ENCODE results near the gene FAM76B.
"Not testable (repeated sequence)": the region's sequence is repeated elsewhere in the genome, so short reads cannot be mapped to it uniquely, and the experiment has no call there.

Gene FAM76B

GRCh38 chr11:95789506-95790122 is at the start of gene FAM76B:
Gene FAM76B (minus strand): TSS chr11:95789782. CDS start chr11:95789478, 304 bp downstream.
- Histone ChIP-seq H3K4me1 (ENCODE audit: insufficient read depth, low read length) (peaks cover 22% of the 10 kb centered on the region), H3K36me3 (ENCODE audit: insufficient read depth, low read length) (peaks cover 30% of the 10 kb centered on the region), H3K9me3 (ENCODE audit: low read length) (no peaks in the 10 kb centered on the region), H3K4me3 (ENCODE audit: low read length) (peak within 1 kb of the TSS; percentile 85), H3K27me3 (ENCODE audit: insufficient read depth, low read length) (no peaks in the 10 kb centered on the region), H2AFZ (ENCODE audit: low read depth, low read length) (peak within 1 kb of the TSS; percentile 91)

GRCh38 chr11:95835768-95836488 is 46.3 kb upstream of the FAM76B start:
- H3K4me1 ChIP-seq (ENCODE audit: insufficient read depth, low read length), result no peaks in the 10 kb centered on the region
- H2AFZ ChIP-seq (ENCODE audit: low read depth, low read length), result no peak overlapping the region
- H3K4me3 ChIP-seq (ENCODE audit: low read length), result no peak overlapping the region
- no peaks in the 10 kb centered on the region for H3K27me3 ChIP-seq (ENCODE audit: insufficient read depth, low read length)
- H3K9me3 ChIP-seq (ENCODE audit: low read length), result no peaks in the 10 kb centered on the region
- peaks cover 90% of the 10 kb centered on the region for H3K36me3 ChIP-seq (ENCODE audit: insufficient read depth, low read length)

DNA sequence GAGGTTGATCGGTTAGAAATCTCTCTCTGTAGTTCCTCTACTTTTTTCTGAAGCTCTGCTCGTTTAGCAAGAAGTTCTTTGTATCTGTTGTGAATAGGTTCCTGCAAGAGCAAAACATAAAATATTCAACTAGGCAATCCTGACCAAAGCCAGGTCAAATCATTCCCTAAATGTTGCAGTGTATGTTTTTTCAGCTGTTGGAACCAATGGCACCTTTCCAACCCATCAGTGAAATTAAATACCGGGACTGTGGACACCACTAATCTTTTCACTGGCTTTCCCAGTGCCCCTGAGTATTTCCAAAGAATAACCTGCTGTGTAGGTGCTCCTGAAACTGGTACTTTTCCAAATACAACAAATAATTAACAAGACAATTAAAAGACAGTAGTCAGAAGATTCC is 45.8 kb upstream of the FAM76B start:
- Histone ChIP-seq H3K9me3 (ENCODE audit: low read length) (no peaks in the 10 kb centered on the region), H3K4me1 (ENCODE audit: insufficient read depth, low read length) (no peaks in the 10 kb centered on the region), H3K4me3 (ENCODE audit: low read length) (no peak overlapping the region), H3K36me3 (ENCODE audit: insufficient read depth, low read length) (peaks cover 88% of the 10 kb centered on the region), H3K27me3 (ENCODE audit: insufficient read depth, low read length) (no peaks in the 10 kb centered on the region), H2AFZ (ENCODE audit: low read depth, low read length) (no peak overlapping the region)

- H3K36me3 ChIP-seq (ENCODE audit: insufficient read depth, low read length), result peaks cover 86% of the 10 kb centered on the region
- H2AFZ ChIP-seq (ENCODE audit: low read depth, low read length), result no peak overlapping the region
- H3K4me3 ChIP-seq (ENCODE audit: low read length), result no peak overlapping the region
- no peaks in the 10 kb centered on the region for H3K9me3 ChIP-seq (ENCODE audit: low read length)
- no peaks in the 10 kb centered on the region for H3K4me1 ChIP-seq (ENCODE audit: insufficient read depth, low read length)
- no peaks in the 10 kb centered on the region for H3K27me3 ChIP-seq (ENCODE audit: insufficient read depth, low read length)
Observed at GRCh38 chr11:95833378-95833777, 43.8 kb upstream of the FAM76B start.

GRCh38 chr11:95832763-95833162 is 43.2 kb upstream of the FAM76B start:
- H2AFZ ChIP-seq (ENCODE audit: low read depth, low read length), result no peak overlapping the region
- H3K4me1 ChIP-seq (ENCODE audit: insufficient read depth, low read length), result no peaks in the 10 kb centered on the region
- no peaks in the 10 kb centered on the region for H3K9me3 ChIP-seq (ENCODE audit: low read length)
- no peaks in the 10 kb centered on the region for H3K27me3 ChIP-seq (ENCODE audit: insufficient read depth, low read length)
- H3K4me3 ChIP-seq (ENCODE audit: low read length), result no peak overlapping the region
- peaks cover 86% of the 10 kb centered on the region for H3K36me3 ChIP-seq (ENCODE audit: insufficient read depth, low read length)

GRCh38 chr11:95831198-95831883 is 41.8 kb upstream of the FAM76B start:
- Histone ChIP-seq H3K9me3 (ENCODE audit: low read length) (no peaks in the 10 kb centered on the region), H2AFZ (ENCODE audit: low read depth, low read length) (no peak overlapping the region), H3K4me3 (ENCODE audit: low read length) (no peak overlapping the region), H3K36me3 (ENCODE audit: insufficient read depth, low read length) (peaks cover 82% of the 10 kb centered on the region), H3K4me1 (ENCODE audit: insufficient read depth, low read length) (no peaks in the 10 kb centered on the region), H3K27me3 (ENCODE audit: insufficient read depth, low read length) (no peaks in the 10 kb centered on the region)

- H3K36me3 ChIP-seq (ENCODE audit: insufficient read depth, low read length), result peaks cover 82% of the 10 kb centered on the region
- H3K27me3 ChIP-seq (ENCODE audit: insufficient read depth, low read length), result no peaks in the 10 kb centered on the region
- H2AFZ ChIP-seq (ENCODE audit: low read depth, low read length), result no peak overlapping the region
- H3K4me1 ChIP-seq (ENCODE audit: insufficient read depth, low read length), result no peaks in the 10 kb centered on the region
- no peaks in the 10 kb centered on the region for H3K9me3 ChIP-seq (ENCODE audit: low read length)
- H3K4me3 ChIP-seq (ENCODE audit: low read length), result no peak overlapping the region
Observed at GRCh38 chr11:95829580-95830259, 40.1 kb upstream of the FAM76B start.

GRCh38 chr11:95827696-95828095 is 38.1 kb upstream of the FAM76B start:
- H3K9me3 ChIP-seq (ENCODE audit: low read length), result no peaks in the 10 kb centered on the region
- H3K36me3 ChIP-seq (ENCODE audit: insufficient read depth, low read length), result peaks cover 81% of the 10 kb centered on the region
- no peaks in the 10 kb centered on the region for H3K27me3 ChIP-seq (ENCODE audit: insufficient read depth, low read length)
- no peak overlapping the region for H2AFZ ChIP-seq (ENCODE audit: low read depth, low read length)
- no peak overlapping the region for H3K4me3 ChIP-seq (ENCODE audit: low read length)
- no peaks in the 10 kb centered on the region for H3K4me1 ChIP-seq (ENCODE audit: insufficient read depth, low read length)

DNA sequence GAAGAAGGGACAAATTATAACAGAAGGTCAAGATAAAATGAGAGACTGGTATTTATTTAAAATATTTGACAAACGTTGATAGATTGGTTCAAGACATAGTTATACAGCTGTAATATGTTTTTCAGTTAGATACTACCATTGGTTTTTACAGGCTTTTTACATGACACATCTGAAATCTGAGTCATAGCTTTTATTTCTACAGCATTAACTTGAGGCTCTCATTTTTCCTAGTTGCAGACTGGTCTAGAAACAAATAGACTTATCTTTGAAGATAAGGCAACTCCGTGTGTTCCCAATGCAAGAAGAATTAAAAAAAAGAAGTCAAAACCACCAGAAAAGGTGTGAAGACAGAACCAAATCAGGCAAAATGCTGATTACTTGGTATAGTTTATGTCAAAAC is 32.1 kb upstream of the FAM76B start:
- H2AFZ ChIP-seq (ENCODE audit: low read depth, low read length), result no peak overlapping the region
- no peaks in the 10 kb centered on the region for H3K27me3 ChIP-seq (ENCODE audit: insufficient read depth, low read length)
- H3K9me3 ChIP-seq (ENCODE audit: low read length), result no peaks in the 10 kb centered on the region
- H3K36me3 ChIP-seq (ENCODE audit: insufficient read depth, low read length), result peaks cover 76% of the 10 kb centered on the region
- H3K4me3 ChIP-seq (ENCODE audit: low read length), result no peak overlapping the region
- no peaks in the 10 kb centered on the region for H3K4me1 ChIP-seq (ENCODE audit: insufficient read depth, low read length)

GRCh38 chr11:95816037-95816436 is 26.5 kb upstream of the FAM76B start:
- H3K4me3 ChIP-seq (ENCODE audit: low read length), result no peak overlapping the region
- peaks cover 57% of the 10 kb centered on the region for H3K36me3 ChIP-seq (ENCODE audit: insufficient read depth, low read length)
- no peaks in the 10 kb centered on the region for H3K9me3 ChIP-seq (ENCODE audit: low read length)
- no peaks in the 10 kb centered on the region for H3K4me1 ChIP-seq (ENCODE audit: insufficient read depth, low read length)
- no peak overlapping the region for H2AFZ ChIP-seq (ENCODE audit: low read depth, low read length)
- H3K27me3 ChIP-seq (ENCODE audit: insufficient read depth, low read length), result no peaks in the 10 kb centered on the region

GRCh38 chr11:95811052-95811451 is 21.5 kb upstream of the FAM76B start:
- not testable (repeated sequence) for H2AFZ ChIP-seq (ENCODE audit: low read depth, low read length); H3K4me3 ChIP-seq (ENCODE audit: low read length); H3K27me3 ChIP-seq (ENCODE audit: insufficient read depth, low read length); H3K9me3 ChIP-seq (ENCODE audit: low read length); H3K4me1 ChIP-seq (ENCODE audit: insufficient read depth, low read length)
- H3K36me3 ChIP-seq (ENCODE audit: insufficient read depth, low read length), result peaks cover 42% of the 10 kb centered on the region

GRCh38 chr11:95806464-95806863 is 16.9 kb upstream of the FAM76B start:
- not testable (repeated sequence) for H3K4me1 ChIP-seq (ENCODE audit: insufficient read depth, low read length); H3K4me3 ChIP-seq (ENCODE audit: low read length); H3K27me3 ChIP-seq (ENCODE audit: insufficient read depth, low read length); H2AFZ ChIP-seq (ENCODE audit: low read depth, low read length)
- peaks cover 11% of the 10 kb centered on the region for H3K9me3 ChIP-seq (ENCODE audit: low read length)
- peaks cover 52% of the 10 kb centered on the region for H3K36me3 ChIP-seq (ENCODE audit: insufficient read depth, low read length)

DNA sequence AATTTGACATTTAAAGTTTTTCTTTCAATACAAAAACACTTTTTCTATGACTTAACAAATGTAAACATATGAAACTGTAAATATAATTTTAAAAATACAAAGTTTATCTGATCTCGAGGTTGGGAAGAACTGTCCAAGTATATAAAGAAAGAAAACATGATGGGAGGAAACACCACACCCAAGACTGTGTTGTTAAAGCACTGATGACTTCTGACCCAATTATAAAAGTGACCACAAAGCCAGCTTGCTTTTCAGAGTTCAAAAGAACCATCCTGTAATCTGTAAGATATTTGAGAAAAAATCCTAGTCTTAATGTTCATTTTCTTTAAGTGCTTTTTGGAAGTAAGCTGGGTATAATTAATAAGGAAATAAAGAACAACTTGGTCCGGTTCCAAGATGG is 16.3 kb upstream of the FAM76B start:
- Histone ChIP-seq H3K4me3 (ENCODE audit: low read length) (no peak overlapping the region), H3K9me3 (ENCODE audit: low read length) (peaks cover 11% of the 10 kb centered on the region), H3K27me3 (ENCODE audit: insufficient read depth, low read length) (no peaks in the 10 kb centered on the region), H3K4me1 (ENCODE audit: insufficient read depth, low read length) (no peaks in the 10 kb centered on the region), H3K36me3 (ENCODE audit: insufficient read depth, low read length) (peaks cover 58% of the 10 kb centered on the region), H2AFZ (ENCODE audit: low read depth, low read length) (no peak overlapping the region)
